Right lobe of liver (tissue), 6 donors: ENCODE results near the gene SLC25A45. TPM values are rescaled to one million over a fixed set of nuclear protein-coding genes. Genes with fewer than 3 reads are reported as not detected.

ENCODE experiments used
- ATAC-seq, 4 donors: fragments of 200-7000 bp; cut with Tn5 transposase; one replicate each; pipeline ENCODE4 v1.9.1; 2020; ENCODE audit warnings: mild to moderate bottlenecking in 4 of 4, moderate library complexity in 4 of 4
- DNase-seq, 3 donors: peaks; one replicate each; pipeline ENCODE4 v3.0.0-alpha.2; 2020
- H3K27ac ChIP-seq, 3 donors: fragments of 200-600 bp; one replicate each; pipeline ENCODE4 v1.8.0; 2022
- H3K27me3 ChIP-seq, 2 donors: fragments of 200-600 bp; one replicate each; pipeline ENCODE4 v1.8.0; 2022
- H3K36me3 ChIP-seq, 4 donors: fragments of 200-600 bp; sonication (generic) in 1 of 4; one replicate each; pipeline versions ENCODE4 v1.5.1 to v1.8.0; 2017 to 2022; ENCODE audit warnings: control low read depth in 1 of 4
- H3K4me1 ChIP-seq, 4 donors: fragments of 200-600 bp; sonication (generic) in 1 of 4; one replicate each; pipeline versions ENCODE4 v1.5.1 to v1.8.0; 2017 to 2022; ENCODE audit warnings: control low read depth in 1 of 4
- H3K4me3 ChIP-seq, 3 donors: fragments of 200-600 bp; one replicate each; pipeline ENCODE4 v1.8.0; 2022
- H3K9me3 ChIP-seq, 4 donors: fragments of 200-600 bp; sonication (generic) in 1 of 4; one replicate each; pipeline versions ENCODE4 v1.5.1 to v1.8.0; 2017 to 2022; ENCODE audit warnings: control low read depth in 1 of 4
- CTCF ChIP-seq, 4 donors: fragments of 200-600 bp in 3 of 4; fragments of 450-650 bp in 1 of 4; IDR thresholded peaks; one replicate each; pipeline versions ENCODE4 v1.5.1 to v1.8.0; 2016 to 2022; ENCODE audit warnings: antibody characterized with exemption in 4 of 4, mild to moderate bottlenecking in 2 of 4
- POLR2A ChIP-seq: fragments of 450-650 bp; IDR thresholded peaks from one replicate; pipeline ENCODE4 v1.6.1; 2017; ENCODE audit warnings: antibody characterized with exemption, mild to moderate bottlenecking
- WGBS: methylation state at CpG from one replicate; pipeline ENCODE4 v1.1.6; 2018; ENCODE audit warnings: low coverage, low lambda C conversion rate; ENCODE audit not compliant: insufficient coverage; ENCODE audit errors: missing lambda C conversion rate; 5-methylcytosine and 5-hydroxymethylcytosine counted together
- intact Hi-C, 2 donors: fragments of 100-400 bp; cut with DNase I; formaldehyde crosslinking; loops; one replicate each; pipeline versions ENCODE4 v1.11.2 to v1.14.1; 2022
- total RNA-seq, 6 experiments: library from RNA; depleted of rRNA in 2 of 6; stranded (reverse); fragments of >200 nt in 2 of 6; fragmentation: NEBNext Ultra II Directional in 3 of 6; extraction: Animal tissue kit (Norgen Biotek cat#: 25700) in 3 of 6; gene quantifications; one replicate each; pipeline versions ENCODE4 v1.1.0 to v1.2.4, GENCODE V29; 2016 to 2023
- donor health status: DM: no; HTN: yes; CAD: no.
- donor health status: DM: no; HTN: no; CAD: no.
- donor health status: DM: no; HTN: no; CAD: no.
- donor health status: DM: no; HTN: yes; CAD: no.
- donor health status: DM: no; HTN: yes; CAD: no.

Gene SLC25A45
- total RNA-seq, 6 experiments from 2014 or later, result 7.5 to 17.5 (median 12.1) TPM

GRCh38 chr11:65411681-65412070, 29.2 kb upstream of the SLC25A45 start:
- Histone ChIP-seq H3K4me1 (peaks cover 0 to 10% (median 4%) of the 10 kb centered on the region in 4 donors), H3K27ac (no peak overlapping the region), H3K9me3 (no peaks in the 10 kb centered on the region), H3K4me3 (no peak overlapping the region), H3K36me3 (peaks cover 0 to 25% (median 7%) of the 10 kb centered on the region in 4 donors), H3K27me3 (no peaks in the 10 kb centered on the region)
- intact Hi-C loops, result loop anchor here (10.0 kb wide), 1 partner anchor 47 kb away; no protein-coding TSS in a partner anchor
- WGBS, result 70% methylated on average over 3 of the region's 5 CpGs
- DNase-seq, result peak; percentile 11 to 42 (median 40)
- ATAC-seq, result no peak
- TF ChIP-seq CTCF (IDR thresholded peaks at IDR 0.05) (no peak), POLR2A (no peak)

- no peak for TF ChIP-seq CTCF (IDR thresholded peaks at IDR 0.05)
- no peak for TF ChIP-seq POLR2A
- no peak overlapping the region for H3K4me3 ChIP-seq
- H3K27ac ChIP-seq, result no peak overlapping the region
- peaks cover 0 to 27% (median 10%) of the 10 kb centered on the region in 4 donors for H3K36me3 ChIP-seq
- H3K4me1 ChIP-seq, result peaks cover 0 to 4% (median 1%) of the 10 kb centered on the region in 4 donors
- no peaks in the 10 kb centered on the region for H3K27me3 ChIP-seq
- no peaks in the 10 kb centered on the region for H3K9me3 ChIP-seq
- DNase-seq, result peak; percentile 20 to 50 (median 49)
- ATAC-seq, result peak in 2 of 4 donors; percentile 3 to 10
- 89% methylated on average over 4 of the region's 29 CpGs for WGBS
- intact Hi-C loops, result loop anchor here (10.0 kb wide), 1 partner anchor 46 kb away; no protein-coding TSS in a partner anchor
These were observed 28.7 kb upstream of the SLC25A45 start for GRCh38 chr11:65410936-65411680.

- H3K27ac ChIP-seq, result no peak overlapping the region
- intact Hi-C loops, result no loop called here
- TF ChIP-seq POLR2A, result no peak
- no peak for TF ChIP-seq CTCF (IDR thresholded peaks at IDR 0.05)
- no peaks in the 10 kb centered on the region for H3K27me3 ChIP-seq
- peaks cover 0 to 12% (median 0%) of the 10 kb centered on the region in 4 donors for H3K4me1 ChIP-seq
- H3K36me3 ChIP-seq, result peaks cover 0 to 33% (median 9%) of the 10 kb centered on the region in 4 donors
- ATAC-seq, result peak in 3 of 4 donors; percentile 23 to 40 (median 36)
- H3K9me3 ChIP-seq, result no peaks in the 10 kb centered on the region
- WGBS, result 100% methylated on average over 8 of the region's 24 CpGs
- H3K4me3 ChIP-seq, result no peak overlapping the region
- DNase-seq, result peak in 1 of 3 donors; percentile 55
These were observed 22.3 kb upstream of the SLC25A45 start for GRCh38 chr11:65404638-65405339.

GRCh38 chr11:65404210-65404609, 21.8 kb upstream of the SLC25A45 start:
- ATAC-seq, result peak in 1 of 4 donors; percentile 4
- Histone ChIP-seq H3K4me3 (no peak overlapping the region), H3K27ac (peak overlapping the region in 1 of 3 donors; percentile 22), H3K4me1 (peaks cover 0 to 12% (median 0%) of the 10 kb centered on the region in 4 donors), H3K36me3 (peaks cover 0 to 31% (median 9%) of the 10 kb centered on the region in 4 donors), H3K9me3 (no peaks in the 10 kb centered on the region), H3K27me3 (no peaks in the 10 kb centered on the region)
- 66% methylated on average over 6 of the region's 13 CpGs for WGBS
- TF ChIP-seq CTCF (IDR thresholded peaks at IDR 0.05) (no peak), POLR2A (no peak)
- intact Hi-C loops, result no loop called here
- peak in 1 of 3 donors; percentile 42 for DNase-seq
